Trophoblast cell (in vitro differentiated cells and primary cell): ENCODE data around the gene BTNL3.
"Not testable (repeated sequence)": the region's sequence is repeated elsewhere in the genome, so short reads cannot be mapped to it uniquely, and the experiment has no call there.

Experiments used
- DNase-seq, 2 donors: peaks; one replicate each; pipeline ENCODE4 v3.0.0-alpha.2; 2016
- H2AFZ ChIP-seq: 2 replicates; pipeline ENCODE4 v1.6.1; 2013; ENCODE audit warnings: low read length, moderate library complexity, mild to moderate bottlenecking; ENCODE audit not compliant: insufficient read depth, poor library complexity
- H2AK5ac ChIP-seq: 2 replicates; pipeline ENCODE4 v1.6.1; 2013; ENCODE audit warnings: mild to moderate bottlenecking, low read length
- H2BK120ac ChIP-seq: 2 replicates; pipeline ENCODE4 v1.6.1; 2013; ENCODE audit warnings: low read length, mild to moderate bottlenecking, moderate library complexity; ENCODE audit not compliant: insufficient read depth, poor library complexity
- H2BK12ac ChIP-seq: 2 replicates; pipeline ENCODE4 v1.6.1; 2013; ENCODE audit warnings: mild to moderate bottlenecking, low read length, moderate library complexity
- H2BK5ac ChIP-seq: 2 replicates; pipeline ENCODE4 v1.6.1; 2013; ENCODE audit warnings: low read length, low read depth, moderate library complexity, mild to moderate bottlenecking; ENCODE audit not compliant: poor library complexity
- H3K14ac ChIP-seq: 2 replicates; pipeline ENCODE4 v1.6.1; 2013; ENCODE audit warnings: mild to moderate bottlenecking, low read length
- H3K18ac ChIP-seq: 2 replicates; pipeline ENCODE4 v1.6.1; 2013; ENCODE audit warnings: mild to moderate bottlenecking, low read length
- H3K23ac ChIP-seq: 2 replicates; pipeline ENCODE4 v1.6.1; 2013; ENCODE audit warnings: low read length
- H3K27ac ChIP-seq: 2 replicates; pipeline ENCODE4 v1.5.1; 2013; ENCODE audit warnings: low read depth, mild to moderate bottlenecking, inconsistent platforms, low read length, moderate library complexity
- H3K27me3 ChIP-seq: 2 replicates; pipeline ENCODE4 v1.6.1; 2013; ENCODE audit warnings: inconsistent platforms, mild to moderate bottlenecking, low read length, moderate library complexity; ENCODE audit not compliant: insufficient read depth
- H3K36me3 ChIP-seq, 2 experiments: 1 replicate in 1 of 2; 2 replicates in 1 of 2; pipeline ENCODE4 v1.6.1; 2013; ENCODE audit warnings: low read length in 2 of 2, mild to moderate bottlenecking in 2 of 2, moderate library complexity in 1 of 2; ENCODE audit not compliant: insufficient read depth in 2 of 2, control insufficient read depth in 1 of 2
- H3K4ac ChIP-seq: 2 replicates; pipeline ENCODE4 v1.6.1; 2013; ENCODE audit warnings: low read depth, mild to moderate bottlenecking, low read length, moderate library complexity
- H3K4me1 ChIP-seq, 2 experiments: 1 replicate in 1 of 2; 2 replicates in 1 of 2; pipeline ENCODE4 v1.6.1; 2013; ENCODE audit warnings: low read length in 2 of 2, mild to moderate bottlenecking in 2 of 2, moderate library complexity in 1 of 2; ENCODE audit not compliant: insufficient read depth in 2 of 2, control insufficient read depth in 1 of 2
- H3K4me2 ChIP-seq: 2 replicates; pipeline ENCODE4 v1.6.1; 2013; ENCODE audit warnings: inconsistent platforms, mild to moderate bottlenecking, low read length, moderate library complexity
- H3K4me3 ChIP-seq: 2 replicates; pipeline ENCODE4 v1.5.1; 2013; ENCODE audit warnings: mild to moderate bottlenecking, low read depth, low read length, inconsistent platforms
- H3K79me1 ChIP-seq: one replicate; pipeline ENCODE4 v1.6.1; 2013; ENCODE audit warnings: low read length
- H3K79me2 ChIP-seq: 2 replicates; pipeline ENCODE4 v1.6.1; 2013; ENCODE audit warnings: low read length, mild to moderate bottlenecking; ENCODE audit not compliant: control insufficient read depth, insufficient read depth, poor library complexity
- H3K9ac ChIP-seq: 2 replicates; pipeline ENCODE4 v1.6.1; 2013; ENCODE audit warnings: mild to moderate bottlenecking, low read length
- H3K9me3 ChIP-seq: 2 replicates; pipeline ENCODE4 v1.6.1; 2013; ENCODE audit warnings: low read depth, mild to moderate bottlenecking, control low read depth, inconsistent platforms, low read length; ENCODE audit not compliant: insufficient read depth
- H4K12ac ChIP-seq: 2 replicates; pipeline ENCODE4 v1.6.1; 2013; ENCODE audit warnings: low read depth, mild to moderate bottlenecking, low read length, moderate library complexity
- H4K8ac ChIP-seq: 2 replicates; pipeline ENCODE4 v1.6.1; 2013; ENCODE audit warnings: low read depth, mild to moderate bottlenecking, low read length, moderate library complexity
- H4K91ac ChIP-seq: one replicate; pipeline ENCODE4 v1.6.1; 2013; ENCODE audit warnings: low read depth, mild to moderate bottlenecking, low read length, moderate library complexity
- WGBS: extraction: QIAGEN DNeasy Blood & Tissue Kit; methylation state at CpG from one replicate; pipeline ENCODE4 v1.1.7; 2013; ENCODE audit warnings: missing lambda C conversion rate; ENCODE audit not compliant: insufficient read length, insufficient coverage; ENCODE audit errors: extremely low coverage; 5-methylcytosine and 5-hydroxymethylcytosine counted together

The BTNL3 gene

DNA sequence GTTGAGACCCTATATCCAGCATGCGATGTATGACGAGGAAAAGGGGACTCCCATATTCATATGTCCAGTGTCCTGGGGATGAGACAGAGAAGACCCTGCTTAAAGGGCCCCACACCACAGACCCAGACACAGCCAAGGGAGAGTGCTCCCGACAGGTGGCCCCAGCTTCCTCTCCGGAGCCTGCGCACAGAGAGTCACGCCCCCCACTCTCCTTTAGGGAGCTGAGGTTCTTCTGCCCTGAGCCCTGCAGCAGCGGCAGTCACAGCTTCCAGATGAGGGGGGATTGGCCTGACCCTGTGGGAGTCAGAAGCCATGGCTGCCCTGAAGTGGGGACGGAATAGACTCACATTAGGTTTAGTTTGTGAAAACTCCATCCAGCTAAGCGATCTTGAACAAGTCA, 17.1 kb downstream of the BTNL3 start:
- Histone ChIP-seq H3K9me3 (peaks cover 2% of the 10 kb centered on the region), H3K9ac (no peak overlapping the region), H3K4ac (no peak overlapping the region), H2BK5ac (no peak overlapping the region), H3K18ac (no peak overlapping the region), H3K27me3 (no peaks in the 10 kb centered on the region), H2BK120ac (no peak overlapping the region), H3K4me3 (no peak overlapping the region), H2BK12ac (no peak overlapping the region), H3K4me1 (no peaks in the 10 kb centered on the region), H4K12ac (no peak overlapping the region), H3K27ac (no peak overlapping the region), H2AK5ac (no peak overlapping the region), H3K4me2 (no peak overlapping the region), H3K36me3 (no peaks in the 10 kb centered on the region), H2AFZ (no peak overlapping the region), H3K14ac (no peak overlapping the region), H3K23ac (no peak overlapping the region), H4K8ac (no peak overlapping the region), H4K91ac (no peak overlapping the region), H3K79me2 (no peaks in the 10 kb centered on the region), H3K79me1 (no peaks in the 10 kb centered on the region)
- WGBS, result no CpG with 5 or more reads among the region's 9 CpGs
- no peak for DNase-seq

DNA sequence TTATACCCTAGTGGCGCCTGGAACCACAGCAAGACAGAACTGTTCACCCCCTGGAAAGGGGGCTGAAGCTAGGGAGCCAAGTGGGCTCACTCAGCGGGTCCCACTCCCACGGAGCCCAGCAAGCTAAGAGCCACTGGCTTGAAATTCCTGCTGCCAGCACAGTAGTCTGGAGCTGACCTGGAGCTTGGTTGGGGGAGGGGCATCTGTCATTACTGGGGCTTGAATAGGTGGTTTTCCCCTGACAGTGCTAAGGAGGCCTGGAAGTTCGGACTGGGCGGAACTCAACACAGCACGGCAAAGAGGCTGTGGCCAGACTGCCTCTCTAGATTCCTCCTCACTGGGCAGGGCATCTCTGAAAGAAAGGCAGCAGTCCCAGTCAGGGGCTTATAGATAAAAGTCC, 19.5 kb downstream of the BTNL3 start:
- H2AFZ ChIP-seq, result no peak overlapping the region
- WGBS, result no CpG with 5 or more reads among the region's 6 CpGs

DNA sequence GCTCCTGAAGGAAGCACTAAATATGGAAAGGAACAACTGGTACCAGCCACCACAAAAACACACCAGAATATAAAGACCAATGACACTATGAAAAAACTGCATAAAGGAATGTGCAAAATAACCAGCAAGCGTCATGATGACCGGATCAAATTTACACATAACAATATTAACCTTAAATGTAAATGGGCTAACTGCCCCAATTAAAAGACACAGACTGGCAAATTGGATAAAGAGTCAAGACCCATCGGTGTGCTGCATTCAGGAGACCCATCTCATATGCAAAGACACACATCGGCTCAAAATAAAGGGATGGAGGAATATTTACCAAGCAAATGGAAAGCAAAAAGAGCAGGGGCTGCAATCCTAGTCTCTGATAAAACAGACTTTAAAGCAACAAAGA, 21.4 kb downstream of the BTNL3 start:
- not testable (repeated sequence) for H3K27ac ChIP-seq, H3K18ac ChIP-seq, H4K91ac ChIP-seq, H3K9ac ChIP-seq, H2BK12ac ChIP-seq, H4K8ac ChIP-seq, H4K12ac ChIP-seq, H3K27me3 ChIP-seq, H3K4me1 ChIP-seq, H3K36me3 ChIP-seq, H3K4ac ChIP-seq, H3K4me3 ChIP-seq, H2AK5ac ChIP-seq, H3K9me3 ChIP-seq, H3K14ac ChIP-seq, H3K23ac ChIP-seq, H2BK120ac ChIP-seq, H3K4me2 ChIP-seq, DNase-seq, H3K79me2 ChIP-seq, H2BK5ac ChIP-seq, H2AFZ ChIP-seq, H3K79me1 ChIP-seq
- WGBS, result no CpG with 5 or more reads among the region's 4 CpGs

More for the DNA sequence above, 19.5 kb downstream of the BTNL3 start:
- no peak overlapping the region for H4K91ac ChIP-seq
- no peak overlapping the region for H3K27ac ChIP-seq
- H3K4ac ChIP-seq, result no peak overlapping the region
- no peaks in the 10 kb centered on the region for H3K36me3 ChIP-seq
- no peak overlapping the region for H3K23ac ChIP-seq
- H3K4me2 ChIP-seq, result no peak overlapping the region
- no peak for DNase-seq
- H3K18ac ChIP-seq, result no peak overlapping the region
- no peak overlapping the region for H2BK5ac ChIP-seq
- no peak overlapping the region for H3K14ac ChIP-seq
- no peak overlapping the region for H2AK5ac ChIP-seq
- no peaks in the 10 kb centered on the region for H3K79me2 ChIP-seq
- no peak overlapping the region for H3K9ac ChIP-seq
- H3K4me1 ChIP-seq, result no peaks in the 10 kb centered on the region
- no peaks in the 10 kb centered on the region for H3K27me3 ChIP-seq
- no peak overlapping the region for H4K12ac ChIP-seq
- no peak overlapping the region for H2BK120ac ChIP-seq
- H3K4me3 ChIP-seq, result no peak overlapping the region
- no peak overlapping the region for H2BK12ac ChIP-seq
- H4K8ac ChIP-seq, result no peak overlapping the region
- peaks cover 2% of the 10 kb centered on the region for H3K9me3 ChIP-seq
- no peaks in the 10 kb centered on the region for H3K79me1 ChIP-seq

DNA sequence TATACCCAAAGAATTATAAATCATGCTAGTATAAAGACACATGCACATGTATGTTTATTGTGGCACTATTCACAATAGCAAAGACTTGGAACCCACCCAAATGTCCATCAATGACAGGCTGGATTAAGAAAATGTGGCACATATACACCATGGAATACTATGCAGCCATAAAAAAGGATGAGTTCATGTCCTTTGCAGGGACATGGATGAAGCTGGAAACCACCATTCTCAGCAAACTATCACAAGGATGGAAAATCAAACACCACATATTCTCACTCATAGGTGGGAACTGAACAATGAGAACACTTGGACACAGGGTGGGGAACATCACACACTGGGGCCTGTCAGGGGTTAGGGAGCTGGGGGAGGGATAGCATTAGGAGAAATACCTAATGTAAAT, 26.0 kb downstream of the BTNL3 start:
- H2BK12ac ChIP-seq, H3K23ac ChIP-seq, H3K79me2 ChIP-seq, H3K27ac ChIP-seq, H3K4ac ChIP-seq, H4K91ac ChIP-seq, H2BK5ac ChIP-seq, H2AK5ac ChIP-seq, H3K36me3 ChIP-seq, H3K9ac ChIP-seq, H2AFZ ChIP-seq, H3K79me1 ChIP-seq, H3K4me2 ChIP-seq, H4K8ac ChIP-seq, H4K12ac ChIP-seq, H3K4me3 ChIP-seq, H2BK120ac ChIP-seq, DNase-seq, H3K14ac ChIP-seq, H3K4me1 ChIP-seq, H3K18ac ChIP-seq, H3K9me3 ChIP-seq, H3K27me3 ChIP-seq: not testable (repeated sequence)

DNA sequence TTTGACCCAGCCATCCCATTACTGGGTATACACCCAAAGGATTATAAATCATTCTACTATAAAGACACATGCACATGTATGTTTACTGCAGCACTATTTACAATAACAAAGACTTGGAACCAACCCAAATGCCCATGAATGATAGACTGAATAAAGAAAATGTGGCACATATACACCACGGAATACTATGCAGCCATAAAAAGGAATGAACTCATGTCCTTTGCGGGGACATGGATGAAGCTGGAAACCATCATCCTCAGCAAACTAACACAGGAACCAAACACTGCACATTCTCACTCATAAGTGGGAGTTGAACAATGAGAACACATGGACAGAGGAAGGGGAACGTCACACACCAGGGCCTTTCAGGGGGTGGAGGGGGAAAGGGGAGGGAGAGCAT, 28.8 kb downstream of the BTNL3 start:
- H3K23ac ChIP-seq, DNase-seq, H2BK120ac ChIP-seq, H3K79me2 ChIP-seq, H3K9ac ChIP-seq, H2AFZ ChIP-seq, H2BK12ac ChIP-seq, H4K91ac ChIP-seq, H3K4me2 ChIP-seq, H3K18ac ChIP-seq, H3K36me3 ChIP-seq, H3K79me1 ChIP-seq, H3K27ac ChIP-seq, H3K4me1 ChIP-seq, H2AK5ac ChIP-seq, H4K8ac ChIP-seq, H3K9me3 ChIP-seq, H4K12ac ChIP-seq, H3K27me3 ChIP-seq, H3K4ac ChIP-seq, H3K14ac ChIP-seq, H2BK5ac ChIP-seq, H3K4me3 ChIP-seq: not testable (repeated sequence)
- no CpG with 5 or more reads among the region's 3 CpGs for WGBS
